Ramos (cell line): ENCODE measurements around the gene MFAP3L.
"Not testable (repeated sequence)": the region's sequence is repeated elsewhere in the genome, so short reads cannot be mapped to it uniquely, and the experiment has no call there.

Source experiments
- in situ Hi-C: fragments of 300-500 bp; cut with MboI; formaldehyde crosslinking; loops from one replicate; pipeline ENCODE4 v1.14.3; 2022; ENCODE audit warnings: low sequenced_read_pairs; ENCODE audit not compliant: unreplicated experiment

The MFAP3L gene

GRCh38 chr4:169955521-169955920, 70.7 kb downstream of the MFAP3L start:
- in situ Hi-C loops = no loop called here

- in situ Hi-C loops = no loop called here
Observed at GRCh38 chr4:169952236-169953002, 73.8 kb downstream of the MFAP3L start.

- in situ Hi-C loops = no loop called here
Observed at GRCh38 chr4:169948271-169948670, 77.9 kb downstream of the MFAP3L start.

- in situ Hi-C loops = no loop called here
Observed at GRCh38 chr4:169945636-169946035, 80.6 kb downstream of the MFAP3L start.

GRCh38 chr4:169943601-169944000, 82.6 kb downstream of the MFAP3L start:
- in situ Hi-C loops = not testable (repeated sequence)

- in situ Hi-C loops = no loop called here
Observed at GRCh38 chr4:169941141-169941540, 85.1 kb downstream of the MFAP3L start.

- in situ Hi-C loops = no loop called here
Observed at GRCh38 chr4:169940460-169940859, 85.7 kb downstream of the MFAP3L start.
